GM23338 (cell line): Measurements from ENCODE around the gene SPAG16. TPM values are rescaled to one million over a fixed set of nuclear protein-coding genes. Genes with fewer than 3 reads are reported as not detected.

Experiments used
- ATAC-seq: fragments of 200-7000 bp; cut with Tn5 transposase; 3 replicates; pipeline ENCODE4 v1.9.1; 2020
- DNase-seq: peaks from one replicate; pipeline ENCODE4 v3.0.0-alpha.2; 2015; ENCODE audit warnings: low spot score
- H2AFZ ChIP-seq: fragments of 200-600 bp; sonication (generic); 2 replicates; pipeline ENCODE4 v1.8.0; 2016; ENCODE audit warnings: antibody characterized with exemption, mild to moderate bottlenecking, moderate library complexity
- H3F3A ChIP-seq: fragments of 200-600 bp; sonication (generic); replicated peaks from 2 replicates; pipeline ENCODE4 v1.8.0; 2017; ENCODE audit warnings: antibody characterized with exemption, mixed run types, low read depth
- H3K27ac ChIP-seq: fragments of 200-600 bp; sonication (generic); 2 replicates; pipeline ENCODE4 v1.6.1; 2016; ENCODE audit warnings: low read depth
- H3K27me3 ChIP-seq: fragments of 200-600 bp; sonication (generic); 2 replicates; pipeline ENCODE4 v1.8.0; 2016; ENCODE audit warnings: mild to moderate bottlenecking, mixed run types, moderate library complexity; ENCODE audit not compliant: insufficient read depth
- H3K36me3 ChIP-seq: fragments of 200-600 bp; sonication (generic); 2 replicates; pipeline ENCODE4 v1.8.0; 2016; ENCODE audit warnings: mild to moderate bottlenecking; ENCODE audit not compliant: insufficient read depth
- H3K4me1 ChIP-seq: fragments of 200-600 bp; sonication (generic); 2 replicates; pipeline ENCODE4 v1.8.0; 2016; ENCODE audit warnings: mild to moderate bottlenecking, moderate library complexity; ENCODE audit not compliant: insufficient read depth
- H3K4me2 ChIP-seq: fragments of 200-600 bp; sonication (generic); 2 replicates; pipeline ENCODE4 v1.7.1; 2017; ENCODE audit warnings: mixed run types
- H3K4me3 ChIP-seq: fragments of 200-600 bp; sonication (generic); 2 replicates; pipeline ENCODE4 v1.6.1; 2016; ENCODE audit warnings: mixed run types
- H3K79me2 ChIP-seq: fragments of 200-600 bp; sonication (generic); replicated peaks from 2 replicates; pipeline ENCODE4 v1.8.0; 2017; ENCODE audit warnings: mild to moderate bottlenecking; ENCODE audit not compliant: insufficient read depth
- H3K9me2 ChIP-seq: fragments of 200-600 bp; sonication (generic); 2 replicates; pipeline ENCODE4 v1.8.0; 2017; ENCODE audit not compliant: insufficient read depth
- H4K20me1 ChIP-seq: fragments of 200-600 bp; sonication (generic); replicated peaks from 2 replicates; pipeline ENCODE4 v1.8.0; 2017; ENCODE audit warnings: mild to moderate bottlenecking; ENCODE audit not compliant: insufficient read depth
- H3K27ac Mint-ChIP-seq: 2 replicates; pipeline ENCODE4 v1.8.0; 2020; ENCODE audit warnings: inconsistent platforms, mild to moderate bottlenecking, moderate library complexity, mixed read lengths
- H3K27me3 Mint-ChIP-seq: 3 replicates; pipeline ENCODE4 v1.8.0; 2022; ENCODE audit warnings: low read depth, mild to moderate bottlenecking, moderate library complexity, mixed read lengths, inconsistent platforms; ENCODE audit not compliant: insufficient read depth, poor library complexity
- H3K36me3 Mint-ChIP-seq: 3 replicates; pipeline ENCODE4 v1.8.0; 2021; ENCODE audit warnings: low read depth, mild to moderate bottlenecking, inconsistent platforms, moderate library complexity, mixed read lengths
- H3K4me1 Mint-ChIP-seq: 3 replicates; pipeline ENCODE4 v1.8.0; 2020; ENCODE audit warnings: mild to moderate bottlenecking, inconsistent platforms, mixed read lengths
- H3K4me3 Mint-ChIP-seq: 3 replicates; pipeline ENCODE4 v1.8.0; 2021; ENCODE audit warnings: moderate library complexity, mild to moderate bottlenecking, inconsistent platforms, mixed read lengths
- H3K9me3 Mint-ChIP-seq: 3 replicates; pipeline ENCODE4 v1.8.0; 2020; ENCODE audit warnings: moderate library complexity, mild to moderate bottlenecking, inconsistent platforms, mixed read lengths
- CREB1 ChIP-seq: fragments of 250-450 bp; sonication (Bioruptor Pico); IDR thresholded peaks from 2 replicates; pipeline ENCODE4 v1.5.0; 2020; ENCODE audit warnings: low read depth, mild to moderate bottlenecking, moderate library complexity
- ETS1 ChIP-seq: IDR thresholded peaks from 2 replicates; pipeline ENCODE4 v1.6.1; 2016; ENCODE audit warnings: antibody characterized with exemption
- EZH2 ChIP-seq: fragments of 200-600 bp; sonication (generic); IDR thresholded peaks from one replicate; pipeline ENCODE4 v1.8.0; 2017; ENCODE audit warnings: antibody characterized with exemption, mild to moderate bottlenecking, low read depth; ENCODE audit not compliant: unreplicated experiment
- EZH2phosphoT487 ChIP-seq: fragments of 200-600 bp; sonication (generic); IDR thresholded peaks from one replicate; pipeline ENCODE4 v1.8.1; 2018; ENCODE audit warnings: antibody characterized with exemption; ENCODE audit not compliant: unreplicated experiment
- POLR2AphosphoS5 ChIP-seq: IDR thresholded peaks from 2 replicates; pipeline ENCODE4 v1.6.1; 2016; ENCODE audit warnings: antibody characterized with exemption, low read depth
- ZNF114 ChIP-seq: fragments of 250-450 bp; sonication (Bioruptor Pico); IDR thresholded peaks from 2 replicates; pipeline ENCODE4 v1.5.0; 2020; ENCODE audit warnings: mild to moderate bottlenecking, moderate library complexity
- ZNF331 ChIP-seq: fragments of 250-450 bp; sonication (Bioruptor Pico); IDR thresholded peaks from 2 replicates; pipeline ENCODE4 v1.5.0; 2020; ENCODE audit warnings: low read depth, mild to moderate bottlenecking, moderate library complexity
- polyA plus RNA-seq: library from polyadenylated mRNA; unstranded; fragments of >200 nt; fragmentation: Nextera tagmentation; extraction: Ambion mirVana; gene quantifications from 2 replicates; pipeline ENCODE4 v1.2.1, GENCODE V29; 2016
- total RNA-seq: library from RNA; depleted of rRNA; stranded (reverse); fragments of >200 nt; shearing (Covaris generic); gene quantifications from 2 replicates; pipeline ENCODE4 v1.2.3, GENCODE V29; 2014
- TF ChIP-seq, protein P1 (sequence below): fragments of 250-450 bp; sonication (Bioruptor Pico); IDR thresholded peaks from 2 replicates; pipeline ENCODE4 v1.5.0; 2020; ENCODE audit warnings: mild to moderate bottlenecking, moderate library complexity
- TF ChIP-seq, protein P2 (sequence below): IDR thresholded peaks from one replicate; pipeline ENCODE4 v1.6.1; 2018; ENCODE audit warnings: antibody characterized with exemption; ENCODE audit not compliant: unreplicated experiment

SPAG16 gene
- total and polyA plus RNA-seq, 2 experiments from 2014 or later: 19.7 to 47.8 TPM

DNA sequence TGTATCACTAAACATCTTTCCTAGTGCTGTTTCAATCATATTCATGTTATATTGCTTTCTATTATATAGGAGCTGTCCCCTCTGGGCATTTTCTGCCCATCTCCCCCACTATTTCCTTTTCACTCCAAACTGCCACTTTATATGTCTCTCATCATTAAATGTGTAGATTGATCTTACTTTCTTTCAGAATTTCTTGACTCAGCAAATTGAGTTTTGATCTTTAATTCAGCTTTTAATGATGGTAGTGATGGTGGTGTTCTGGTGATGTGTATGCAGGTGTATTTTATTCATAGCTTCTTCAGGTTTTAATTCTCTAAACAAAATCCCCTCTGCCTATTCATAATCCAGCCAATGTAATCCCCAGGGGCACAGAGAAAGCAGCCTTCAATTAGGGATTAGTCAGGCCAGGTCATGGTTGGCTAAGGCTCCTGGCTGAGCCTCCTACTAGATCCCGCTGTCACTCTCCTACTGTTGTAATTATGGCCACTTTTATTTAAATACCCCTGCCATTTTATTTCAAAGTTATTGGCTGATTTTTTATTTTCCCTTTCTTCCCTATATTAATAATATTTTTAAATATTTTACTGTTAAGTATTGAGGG is 325.4 kb downstream of the SPAG16 start:
- no peak overlapping the region for H3K27ac Mint-ChIP-seq
- H3K9me2 ChIP-seq: no peaks in the 10 kb centered on the region
- no peaks in the 10 kb centered on the region for H3K4me1 Mint-ChIP-seq
- no peaks in the 10 kb centered on the region for H3K36me3 ChIP-seq
- DNase-seq: no peak
- ATAC-seq: no peak
- no peaks in the 10 kb centered on the region for H3K4me1 ChIP-seq
- H3K9me3 Mint-ChIP-seq: no peaks in the 10 kb centered on the region
- H3F3A ChIP-seq: no peaks in the 10 kb centered on the region
- no peaks in the 10 kb centered on the region for H3K36me3 Mint-ChIP-seq
- no peak overlapping the region for H3K4me2 ChIP-seq
- H3K27ac ChIP-seq: no peak overlapping the region
- H3K27me3 ChIP-seq: no peaks in the 10 kb centered on the region
- H4K20me1 ChIP-seq: no peaks in the 10 kb centered on the region
- no peaks in the 10 kb centered on the region for H3K79me2 ChIP-seq
- H2AFZ ChIP-seq: no peak overlapping the region
- no peak overlapping the region for H3K4me3 ChIP-seq
- H3K4me3 Mint-ChIP-seq: no peak overlapping the region
- TF ChIP-seq ETS1 (no peak), ZNF331 (no peak), POLR2AphosphoS5 (no peak), EZH2phosphoT487 (no peak), CREB1 (no peak), ZNF114 (CRISPR knock-in tag) (no peak), EZH2 (no peak)
- TF ChIP-seq, protein P1, sequence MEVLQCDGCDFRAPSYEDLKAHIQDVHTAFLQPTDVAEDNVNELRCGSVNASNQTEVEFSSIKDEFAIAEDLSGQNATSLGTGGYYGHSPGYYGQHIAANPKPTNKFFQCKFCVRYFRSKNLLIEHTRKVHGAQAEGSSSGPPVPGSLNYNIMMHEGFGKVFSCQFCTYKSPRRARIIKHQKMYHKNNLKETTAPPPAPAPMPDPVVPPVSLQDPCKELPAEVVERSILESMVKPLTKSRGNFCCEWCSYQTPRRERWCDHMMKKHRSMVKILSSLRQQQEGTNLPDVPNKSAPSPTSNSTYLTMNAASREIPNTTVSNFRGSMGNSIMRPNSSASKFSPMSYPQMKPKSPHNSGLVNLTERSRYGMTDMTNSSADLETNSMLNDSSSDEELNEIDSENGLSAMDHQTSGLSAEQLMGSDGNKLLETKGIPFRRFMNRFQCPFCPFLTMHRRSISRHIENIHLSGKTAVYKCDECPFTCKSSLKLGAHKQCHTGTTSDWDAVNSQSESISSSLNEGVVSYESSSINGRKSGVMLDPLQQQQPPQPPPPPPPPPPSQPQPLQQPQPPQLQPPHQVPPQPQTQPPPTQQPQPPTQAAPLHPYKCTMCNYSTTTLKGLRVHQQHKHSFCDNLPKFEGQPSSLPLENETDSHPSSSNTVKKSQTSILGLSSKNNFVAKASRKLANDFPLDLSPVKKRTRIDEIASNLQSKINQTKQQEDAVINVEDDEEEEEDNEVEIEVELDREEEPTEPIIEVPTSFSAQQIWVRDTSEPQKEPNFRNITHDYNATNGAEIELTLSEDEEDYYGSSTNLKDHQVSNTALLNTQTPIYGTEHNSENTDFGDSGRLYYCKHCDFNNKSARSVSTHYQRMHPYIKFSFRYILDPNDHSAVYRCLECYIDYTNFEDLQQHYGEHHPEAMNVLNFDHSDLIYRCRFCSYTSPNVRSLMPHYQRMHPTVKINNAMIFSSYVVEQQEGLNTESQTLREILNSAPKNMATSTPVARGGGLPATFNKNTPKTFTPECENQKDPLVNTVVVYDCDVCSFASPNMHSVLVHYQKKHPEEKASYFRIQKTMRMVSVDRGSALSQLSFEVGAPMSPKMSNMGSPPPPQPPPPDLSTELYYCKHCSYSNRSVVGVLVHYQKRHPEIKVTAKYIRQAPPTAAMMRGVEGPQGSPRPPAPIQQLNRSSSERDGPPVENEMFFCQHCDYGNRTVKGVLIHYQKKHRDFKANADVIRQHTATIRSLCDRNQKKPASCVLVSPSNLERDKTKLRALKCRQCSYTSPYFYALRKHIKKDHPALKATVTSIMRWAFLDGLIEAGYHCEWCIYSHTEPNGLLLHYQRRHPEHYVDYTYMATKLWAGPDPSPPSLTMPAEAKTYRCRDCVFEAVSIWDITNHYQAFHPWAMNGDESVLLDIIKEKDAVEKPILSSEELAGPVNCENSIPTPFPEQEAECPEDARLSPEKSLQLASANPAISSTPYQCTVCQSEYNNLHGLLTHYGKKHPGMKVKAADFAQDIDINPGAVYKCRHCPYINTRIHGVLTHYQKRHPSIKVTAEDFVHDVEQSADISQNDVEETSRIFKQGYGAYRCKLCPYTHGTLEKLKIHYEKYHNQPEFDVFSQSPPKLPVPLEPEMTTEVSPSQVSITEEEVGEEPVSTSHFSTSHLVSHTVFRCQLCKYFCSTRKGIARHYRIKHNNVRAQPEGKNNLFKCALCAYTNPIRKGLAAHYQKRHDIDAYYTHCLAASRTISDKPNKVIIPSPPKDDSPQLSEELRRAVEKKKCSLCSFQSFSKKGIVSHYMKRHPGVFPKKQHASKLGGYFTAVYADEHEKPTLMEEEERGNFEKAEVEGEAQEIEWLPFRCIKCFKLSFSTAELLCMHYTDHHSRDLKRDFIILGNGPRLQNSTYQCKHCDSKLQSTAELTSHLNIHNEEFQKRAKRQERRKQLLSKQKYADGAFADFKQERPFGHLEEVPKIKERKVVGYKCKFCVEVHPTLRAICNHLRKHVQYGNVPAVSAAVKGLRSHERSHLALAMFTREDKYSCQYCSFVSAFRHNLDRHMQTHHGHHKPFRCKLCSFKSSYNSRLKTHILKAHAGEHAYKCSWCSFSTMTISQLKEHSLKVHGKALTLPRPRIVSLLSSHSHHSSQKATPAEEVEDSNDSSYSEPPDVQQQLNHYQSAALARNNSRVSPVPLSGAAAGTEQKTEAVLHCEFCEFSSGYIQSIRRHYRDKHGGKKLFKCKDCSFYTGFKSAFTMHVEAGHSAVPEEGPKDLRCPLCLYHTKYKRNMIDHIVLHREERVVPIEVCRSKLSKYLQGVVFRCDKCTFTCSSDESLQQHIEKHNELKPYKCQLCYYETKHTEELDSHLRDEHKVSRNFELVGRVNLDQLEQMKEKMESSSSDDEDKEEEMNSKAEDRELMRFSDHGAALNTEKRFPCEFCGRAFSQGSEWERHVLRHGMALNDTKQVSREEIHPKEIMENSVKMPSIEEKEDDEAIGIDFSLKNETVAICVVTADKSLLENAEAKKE (CRISPR knock-in tag): no peak
- TF ChIP-seq, protein P2, sequence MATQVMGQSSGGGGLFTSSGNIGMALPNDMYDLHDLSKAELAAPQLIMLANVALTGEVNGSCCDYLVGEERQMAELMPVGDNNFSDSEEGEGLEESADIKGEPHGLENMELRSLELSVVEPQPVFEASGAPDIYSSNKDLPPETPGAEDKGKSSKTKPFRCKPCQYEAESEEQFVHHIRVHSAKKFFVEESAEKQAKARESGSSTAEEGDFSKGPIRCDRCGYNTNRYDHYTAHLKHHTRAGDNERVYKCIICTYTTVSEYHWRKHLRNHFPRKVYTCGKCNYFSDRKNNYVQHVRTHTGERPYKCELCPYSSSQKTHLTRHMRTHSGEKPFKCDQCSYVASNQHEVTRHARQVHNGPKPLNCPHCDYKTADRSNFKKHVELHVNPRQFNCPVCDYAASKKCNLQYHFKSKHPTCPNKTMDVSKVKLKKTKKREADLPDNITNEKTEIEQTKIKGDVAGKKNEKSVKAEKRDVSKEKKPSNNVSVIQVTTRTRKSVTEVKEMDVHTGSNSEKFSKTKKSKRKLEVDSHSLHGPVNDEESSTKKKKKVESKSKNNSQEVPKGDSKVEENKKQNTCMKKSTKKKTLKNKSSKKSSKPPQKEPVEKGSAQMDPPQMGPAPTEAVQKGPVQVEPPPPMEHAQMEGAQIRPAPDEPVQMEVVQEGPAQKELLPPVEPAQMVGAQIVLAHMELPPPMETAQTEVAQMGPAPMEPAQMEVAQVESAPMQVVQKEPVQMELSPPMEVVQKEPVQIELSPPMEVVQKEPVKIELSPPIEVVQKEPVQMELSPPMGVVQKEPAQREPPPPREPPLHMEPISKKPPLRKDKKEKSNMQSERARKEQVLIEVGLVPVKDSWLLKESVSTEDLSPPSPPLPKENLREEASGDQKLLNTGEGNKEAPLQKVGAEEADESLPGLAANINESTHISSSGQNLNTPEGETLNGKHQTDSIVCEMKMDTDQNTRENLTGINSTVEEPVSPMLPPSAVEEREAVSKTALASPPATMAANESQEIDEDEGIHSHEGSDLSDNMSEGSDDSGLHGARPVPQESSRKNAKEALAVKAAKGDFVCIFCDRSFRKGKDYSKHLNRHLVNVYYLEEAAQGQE: no peak
- peaks cover 1% of the 10 kb centered on the region for H3K27me3 Mint-ChIP-seq
